GM15510 (cell line): ENCODE results near the gene ATRIP.

Source experiments
- POLR2A ChIP-seq: IDR thresholded peaks from 3 replicates; pipeline ENCODE4 v1.6.1; 2011; ENCODE audit warnings: borderline replicate concordance; ENCODE audit not compliant: insufficient read length; ENCODE audit errors: extremely low read depth

Gene ATRIP

GRCh38 chr3:48406443-48407431 is 39.8 kb upstream of the ATRIP start:
- TF ChIP-seq POLR2A = no peak

- no peak for TF ChIP-seq POLR2A
Measured at GRCh38 chr3:48407542-48408099, 38.9 kb upstream of the ATRIP start.

GRCh38 chr3:48408823-48409281 is 37.7 kb upstream of the ATRIP start:
- TF ChIP-seq POLR2A = no peak

- no peak for TF ChIP-seq POLR2A
Measured at GRCh38 chr3:48409291-48410201, 37.0 kb upstream of the ATRIP start.

GRCh38 chr3:48410205-48411040 is 36.1 kb upstream of the ATRIP start:
- TF ChIP-seq POLR2A = no peak

GRCh38 chr3:48411041-48411588 is 35.4 kb upstream of the ATRIP start:
- no peak for TF ChIP-seq POLR2A

- TF ChIP-seq POLR2A = no peak
Measured at GRCh38 chr3:48411606-48412374, 34.7 kb upstream of the ATRIP start.

GRCh38 chr3:48412375-48413001 is 34.0 kb upstream of the ATRIP start:
- no peak for TF ChIP-seq POLR2A

GRCh38 chr3:48413086-48413485 is 33.5 kb upstream of the ATRIP start:
- TF ChIP-seq POLR2A = no peak

- no peak for TF ChIP-seq POLR2A
Measured at GRCh38 chr3:48413611-48414010, 32.9 kb upstream of the ATRIP start.

GRCh38 chr3:48414376-48415250 is 31.9 kb upstream of the ATRIP start:
- no peak for TF ChIP-seq POLR2A
